GM18858 (cell line): ENCODE measurements around the gene BST1.

Experiments used
- ATAC-seq: cut with Tn5 transposase; IDR thresholded peaks from one replicate; pipeline ENCODE4 v1.9.1; 2021; ENCODE audit not compliant: unreplicated experiment

The BST1 gene, protein sequence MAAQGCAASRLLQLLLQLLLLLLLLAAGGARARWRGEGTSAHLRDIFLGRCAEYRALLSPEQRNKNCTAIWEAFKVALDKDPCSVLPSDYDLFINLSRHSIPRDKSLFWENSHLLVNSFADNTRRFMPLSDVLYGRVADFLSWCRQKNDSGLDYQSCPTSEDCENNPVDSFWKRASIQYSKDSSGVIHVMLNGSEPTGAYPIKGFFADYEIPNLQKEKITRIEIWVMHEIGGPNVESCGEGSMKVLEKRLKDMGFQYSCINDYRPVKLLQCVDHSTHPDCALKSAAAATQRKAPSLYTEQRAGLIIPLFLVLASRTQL

GRCh38 chr4:15702941-15703403 is at the start of gene BST1:
Gene BST1 (plus strand): TSS chr4:15703065. CDS start chr4:15703145, 80 bp downstream.
- peak; percentile 68 for ATAC-seq

DNA sequence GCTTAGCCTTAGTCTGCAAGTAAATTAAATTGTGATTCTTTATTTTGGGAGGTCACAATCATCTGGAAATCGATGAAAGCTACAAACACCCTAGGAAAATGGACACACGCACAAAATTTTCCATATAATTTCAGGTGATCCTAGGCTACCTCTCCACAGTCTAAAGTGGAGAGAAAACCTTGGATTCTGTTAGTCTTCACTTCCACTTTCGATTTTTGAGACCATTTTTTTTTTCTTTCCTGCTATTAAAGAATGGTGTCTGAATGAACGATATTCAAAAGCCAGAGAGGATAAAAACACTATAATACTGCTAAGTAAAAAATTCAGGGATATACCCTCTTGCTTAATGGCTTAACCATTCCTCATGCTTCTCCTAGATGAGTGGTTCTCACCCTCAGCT is 49.4 kb upstream of the BST1 start:
- no peak for ATAC-seq

- ATAC-seq = no peak
Measured at GRCh38 chr4:15653864-15654592, 48.8 kb upstream of the BST1 start.

GRCh38 chr4:15654593-15655222 is 48.2 kb upstream of the BST1 start:
- peak; percentile 40 for ATAC-seq

DNA sequence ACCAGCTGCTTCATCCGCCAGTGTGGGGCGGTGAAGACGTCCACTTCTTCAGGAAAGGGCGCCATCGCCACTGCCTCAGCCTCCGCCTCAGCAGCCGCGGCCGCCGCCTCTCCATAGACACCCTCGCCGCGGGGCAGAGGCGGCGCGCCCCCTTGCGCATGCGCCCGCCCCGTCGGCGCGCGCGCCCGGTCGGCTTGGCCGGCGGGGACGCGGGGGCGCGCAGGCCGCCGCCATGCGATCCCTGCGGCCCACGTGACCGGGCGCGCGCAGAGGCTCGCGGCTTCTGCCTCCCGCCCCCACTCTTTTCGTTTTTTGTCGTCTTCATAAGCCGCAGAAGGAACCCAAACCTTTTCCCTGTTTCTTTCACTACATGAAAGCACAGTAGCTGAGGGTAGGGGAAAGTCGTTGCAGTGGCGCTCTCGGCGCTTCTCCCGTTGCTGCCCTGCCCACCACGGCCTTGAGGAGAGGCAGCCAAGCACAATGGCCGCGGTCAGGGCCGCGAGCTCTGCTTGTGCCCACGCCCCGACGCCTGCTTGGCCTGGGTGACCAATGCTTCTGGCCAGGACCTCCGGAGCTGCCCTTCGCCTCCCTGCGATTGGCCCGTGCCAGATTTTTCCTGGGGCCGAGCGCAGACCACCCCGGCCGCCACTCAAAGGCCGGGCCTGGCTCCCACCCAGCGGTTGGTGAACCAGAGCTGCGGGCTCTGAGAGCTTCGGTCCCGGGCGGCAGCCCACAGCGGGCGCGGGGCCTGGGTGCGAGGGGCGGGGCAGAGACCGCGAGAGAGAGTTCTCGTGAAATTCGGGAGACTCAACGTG is 47.4 kb upstream of the BST1 start, which contains the start of gene FBXL5:
Gene FBXL5 (minus strand): TSS at position 135 of the 815 bp plus-strand sequence. CDS start 70 bp downstream, at position 65.
- ATAC-seq = peak; percentile 62

DNA sequence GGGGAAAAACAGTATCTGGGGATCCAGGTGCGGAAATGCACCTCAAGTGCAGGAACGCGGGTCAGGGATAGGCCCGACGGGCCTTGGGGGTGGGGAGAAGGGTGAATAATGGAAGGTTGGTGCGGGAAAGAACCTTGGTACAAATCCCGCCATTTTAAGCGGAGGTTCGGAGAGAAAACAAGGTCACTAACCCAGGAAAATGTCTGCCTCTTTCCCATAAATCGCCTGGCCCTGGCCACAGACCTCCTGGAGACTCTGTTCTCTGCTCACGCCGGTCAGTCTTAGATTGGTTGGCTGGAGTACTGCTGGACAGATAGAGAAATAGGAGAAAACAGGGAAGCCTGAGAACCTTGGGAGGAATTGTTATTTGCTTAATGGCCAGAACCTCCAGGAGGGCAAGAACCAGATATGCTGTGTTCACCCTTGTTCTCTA is 46.8 kb upstream of the BST1 start:
- ATAC-seq = no peak

GRCh38 chr4:15657366-15657765 is 45.5 kb upstream of the BST1 start:
- ATAC-seq = no peak

DNA sequence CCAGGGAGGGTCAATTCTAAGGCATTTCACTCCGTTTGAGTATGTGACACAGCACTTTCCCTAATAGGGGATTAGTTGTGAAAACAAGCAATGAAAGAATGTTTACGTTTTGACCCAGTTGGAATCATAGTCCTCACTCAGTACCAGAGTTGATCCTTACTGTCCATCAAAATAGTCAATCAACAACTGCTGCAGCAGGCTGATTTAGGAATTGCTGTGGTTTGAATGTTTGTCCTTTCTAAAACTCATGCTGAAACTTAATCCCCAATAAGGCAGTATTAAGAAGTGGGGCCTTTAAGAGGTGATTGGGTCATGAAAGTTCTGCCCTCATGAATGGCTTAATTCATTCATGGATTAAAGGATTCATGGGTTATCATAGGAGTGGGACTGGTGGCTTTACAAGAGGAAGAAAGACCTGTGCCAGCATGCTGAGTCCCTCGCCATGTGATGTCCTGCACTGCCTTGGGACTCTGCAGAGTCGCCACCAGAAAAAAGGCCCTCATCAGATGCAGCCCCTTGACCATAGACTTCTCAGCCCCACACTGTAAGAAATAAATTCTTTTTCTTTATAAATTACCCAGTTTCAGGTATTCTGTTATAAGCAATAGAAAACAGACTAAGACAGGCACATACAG is 44.6 kb upstream of the BST1 start:
- no peak for ATAC-seq

DNA sequence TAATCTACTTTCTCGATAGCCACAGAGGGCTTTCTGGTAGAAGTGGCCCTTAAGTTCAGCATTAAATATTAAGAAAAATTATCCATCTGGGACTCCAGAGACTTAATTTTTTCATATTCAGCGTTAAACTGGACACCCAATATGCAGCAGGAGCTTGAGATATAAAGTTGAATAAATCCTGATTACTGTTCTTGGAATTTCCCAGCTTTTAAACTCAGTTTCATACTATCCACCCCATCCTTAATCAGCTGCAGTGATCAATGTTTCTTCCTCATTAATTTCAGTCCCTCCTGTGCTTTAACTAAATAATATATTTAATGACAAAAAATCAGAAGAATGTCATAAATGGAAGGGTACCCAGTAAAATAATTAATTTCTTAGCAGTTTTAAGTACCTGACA is 44.1 kb upstream of the BST1 start:
- ATAC-seq = no peak

DNA sequence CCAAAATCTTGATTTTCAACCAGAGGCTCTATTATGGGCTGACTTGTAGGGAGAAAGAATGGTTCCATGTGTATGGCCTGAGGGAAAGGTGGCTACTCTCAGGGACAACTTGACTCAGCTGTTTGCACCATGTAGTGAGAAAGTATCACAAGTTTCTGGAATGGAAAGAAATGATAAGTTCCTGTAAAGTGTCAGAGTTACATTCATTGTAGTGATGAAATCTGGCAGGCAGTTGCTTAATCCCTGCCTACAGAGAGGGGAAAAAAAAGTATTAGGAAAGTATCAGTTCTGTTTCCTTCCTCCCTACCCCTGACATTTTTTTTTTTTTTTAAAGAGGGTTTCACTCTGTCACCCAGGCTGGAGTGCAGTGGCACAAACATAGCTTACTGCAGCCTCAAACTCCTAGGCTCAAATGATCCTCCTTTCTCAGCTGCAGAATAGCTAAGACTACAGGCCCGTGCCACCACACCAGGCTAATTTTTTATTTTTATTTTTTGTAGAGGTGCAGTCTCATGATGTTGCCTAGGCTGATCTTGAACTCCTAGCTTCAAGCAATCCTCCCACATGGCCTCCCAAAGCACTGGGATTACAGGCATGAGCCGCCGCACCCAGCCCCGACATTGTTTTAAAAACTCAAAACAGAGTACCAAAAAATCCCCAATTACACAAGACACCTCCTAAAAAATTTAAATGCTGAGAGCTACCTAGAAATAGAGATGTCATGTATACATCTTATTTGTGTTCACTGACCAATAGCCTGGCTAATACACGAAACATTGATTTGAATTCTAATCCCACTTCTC is 42.9 kb upstream of the BST1 start:
- no peak for ATAC-seq

GRCh38 chr4:15665753-15666365 is 37.0 kb upstream of the BST1 start:
- ATAC-seq = no peak

- ATAC-seq = no peak
Measured at GRCh38 chr4:15667006-15667405, 35.9 kb upstream of the BST1 start.

GRCh38 chr4:15668566-15669435 is 34.1 kb upstream of the BST1 start:
- no peak for ATAC-seq

GRCh38 chr4:15670576-15670975 is 32.3 kb upstream of the BST1 start:
- no peak for ATAC-seq

DNA sequence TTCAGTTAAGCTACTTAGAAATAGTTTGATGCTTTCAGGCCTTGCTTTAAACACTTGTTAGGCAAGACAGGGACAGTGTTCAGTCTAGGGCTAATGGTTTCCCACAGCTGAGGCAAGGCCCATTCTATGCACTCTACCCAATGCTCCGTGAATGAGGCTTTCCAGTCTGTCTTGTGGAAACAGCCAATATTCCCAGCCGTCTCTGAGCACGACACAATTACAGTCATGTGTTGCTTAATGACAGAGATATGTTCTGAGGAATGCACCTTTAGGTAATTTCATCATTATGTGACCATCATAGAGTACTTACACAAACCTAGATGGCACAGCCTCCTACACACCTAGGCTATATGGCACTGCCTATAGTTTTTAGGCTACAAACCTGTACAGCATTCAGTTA is 30.8 kb upstream of the BST1 start:
- ATAC-seq = no peak

GRCh38 chr4:15673337-15673736 is 29.5 kb upstream of the BST1 start:
- no peak for ATAC-seq

- ATAC-seq = no peak
Measured at GRCh38 chr4:15674046-15674445, 28.8 kb upstream of the BST1 start.

DNA sequence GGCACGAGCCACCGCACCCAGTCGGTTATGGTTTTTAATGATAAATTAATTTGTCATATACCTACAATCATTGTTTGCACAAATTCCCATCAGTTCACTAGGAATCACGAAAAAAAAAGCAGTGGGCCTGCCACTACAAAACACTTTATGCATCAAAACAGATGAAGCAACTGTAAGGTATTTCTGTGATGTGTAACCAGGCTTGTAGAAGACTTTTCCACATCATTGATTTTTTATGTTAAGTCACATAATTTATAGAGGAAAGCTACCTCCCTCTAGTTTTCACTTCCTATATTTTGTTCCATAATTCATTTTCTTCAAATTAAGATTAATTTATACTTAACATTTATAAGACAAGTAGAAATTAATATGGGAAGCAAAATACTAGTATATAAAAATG is 27.9 kb upstream of the BST1 start:
- ATAC-seq = no peak
